Gastroesophageal sphincter (tissue), 3 donors: Measurements from ENCODE around the gene SFTPB.

Experiments used
- CTCF ChIP-seq, 4 experiments: fragments of 200-600 bp in 2 of 4; fragments of 450-650 bp in 2 of 4; sonication (generic) in 1 of 4; IDR thresholded peaks; one replicate each; pipeline ENCODE4 v1.5.1; 2017 to 2019; ENCODE audit warnings: antibody characterized with exemption in 4 of 4, mild to moderate bottlenecking in 2 of 4, moderate library complexity in 2 of 4
- EP300 ChIP-seq: sonication (generic); formaldehyde crosslinking; IDR thresholded peaks from one replicate; pipeline ENCODE4 v1.6.1; 2017; ENCODE audit warnings: antibody characterized with exemption, mild to moderate bottlenecking
- POLR2AphosphoS5 ChIP-seq: sonication (generic); formaldehyde crosslinking; IDR thresholded peaks from one replicate; pipeline ENCODE4 v1.6.1; 2017; ENCODE audit warnings: antibody characterized with exemption

GRCh38 chr2:85649201-85650190, 18.5 kb downstream of the SFTPB start:
- TF ChIP-seq POLR2AphosphoS5 (peak; percentile 37), CTCF (IDR thresholded peaks at IDR 0.05) (no peak), EP300 (no peak)
